HG02981 (cell line): Measurements from ENCODE around the gene DBP.

Experiments
- ATAC-seq: cut with Tn5 transposase; IDR thresholded peaks from one replicate; pipeline ENCODE4 v1.9.1; 2021; ENCODE audit warnings: mild to moderate bottlenecking, moderate library complexity; ENCODE audit not compliant: unreplicated experiment

Gene DBP

GRCh38 chr19:48613852-48614435, 23.2 kb downstream of the DBP start:
- no peak for ATAC-seq

DNA sequence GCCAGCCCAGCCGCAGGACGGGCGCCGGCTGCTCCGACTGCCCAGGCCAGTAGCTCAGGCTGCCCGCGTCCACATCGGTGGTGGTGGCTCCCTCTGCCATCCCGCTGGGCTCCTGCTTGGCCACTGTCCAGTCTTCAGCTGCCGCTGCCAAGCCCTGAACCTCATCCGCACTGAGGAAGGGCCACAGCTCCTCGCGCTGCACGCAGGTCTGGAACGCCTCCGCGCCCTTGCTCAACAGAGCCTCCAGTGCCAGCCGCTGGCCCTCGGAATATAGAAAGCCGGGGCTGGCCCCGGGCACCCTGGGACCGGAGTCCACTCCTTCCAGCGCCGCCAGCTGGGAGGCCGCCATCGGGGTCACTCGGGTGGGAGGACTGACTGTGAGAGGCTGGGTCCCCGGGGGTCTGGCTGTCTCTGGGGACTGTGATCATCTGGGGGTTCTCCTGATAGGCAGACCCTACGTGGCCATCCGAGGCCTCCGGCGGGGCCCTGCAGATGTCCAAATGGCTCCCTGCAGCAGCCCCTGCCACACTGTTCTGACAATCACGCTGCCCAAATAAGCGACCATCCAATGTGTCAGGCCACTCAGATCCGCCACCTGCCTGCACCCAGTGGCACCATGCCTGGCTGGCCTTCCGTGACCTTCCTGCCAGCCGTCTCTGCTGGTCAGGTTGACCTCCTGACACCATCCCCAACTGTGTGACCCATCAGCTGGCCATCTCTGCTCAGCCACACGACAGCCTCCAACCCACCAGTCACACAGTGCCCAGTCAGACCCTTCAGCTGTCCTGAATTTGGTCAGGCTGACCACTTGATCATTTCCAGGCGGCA, 23.9 kb downstream of the DBP start:
- ATAC-seq = no peak

DNA sequence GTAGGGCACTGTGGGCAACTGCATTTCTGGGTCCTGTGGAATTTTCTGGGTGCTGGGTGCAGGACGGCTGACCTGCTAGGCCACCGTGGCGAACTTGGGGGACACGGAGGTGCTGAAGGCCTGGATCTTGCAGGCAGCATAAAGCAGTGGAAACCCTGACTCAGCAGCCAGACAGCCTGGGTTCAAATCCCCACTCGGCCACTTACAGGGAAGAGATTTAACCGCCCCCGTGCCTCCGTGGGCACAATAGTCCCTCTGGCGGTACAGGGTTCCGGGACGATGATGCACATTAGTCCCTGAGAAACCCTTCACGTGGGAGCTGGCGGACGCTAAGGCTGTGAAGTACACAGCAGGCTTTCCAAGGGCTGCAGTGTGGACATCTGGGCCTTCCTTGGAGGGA, 25.3 kb downstream of the DBP start:
- ATAC-seq = no peak

- no peak for ATAC-seq
Observed at GRCh38 chr19:48609571-48610108, 27.5 kb downstream of the DBP start.

- peak; percentile 60 for ATAC-seq
Observed at GRCh38 chr19:48608798-48609263, 28.3 kb downstream of the DBP start.

- ATAC-seq = no peak
Observed at GRCh38 chr19:48607359-48607755, 29.8 kb downstream of the DBP start.

- no peak for ATAC-seq
Observed at GRCh38 chr19:48606463-48607358, 30.5 kb downstream of the DBP start, which contains the start of gene SPACA4. SPACA4 (plus strand) TSS chr19:48606742; CDS start chr19:48606979, 237 bp downstream.

GRCh38 chr19:48603850-48604249, 33.3 kb downstream of the DBP start:
- ATAC-seq = no peak

DNA sequence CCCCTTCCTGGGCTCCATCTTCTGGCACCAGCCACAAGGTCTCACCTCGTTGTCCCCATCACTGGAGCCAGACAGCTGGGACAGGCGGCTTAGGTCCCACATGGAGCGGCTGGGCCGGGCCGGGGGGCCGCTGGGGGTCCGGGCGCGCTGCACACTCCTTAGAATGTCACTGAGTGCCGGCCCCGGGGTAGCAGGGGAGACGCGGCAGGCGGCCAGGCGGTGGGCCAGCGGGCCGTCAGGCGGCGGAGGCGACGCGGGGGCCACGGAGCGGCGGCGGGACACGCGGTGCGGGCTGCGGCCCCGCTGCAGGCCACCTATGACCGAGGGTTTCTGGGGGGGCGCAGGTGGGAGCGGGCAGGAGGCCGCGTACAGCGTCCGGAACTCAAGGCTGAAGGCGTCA, 33.7 kb downstream of the DBP start:
- no peak for ATAC-seq

DNA sequence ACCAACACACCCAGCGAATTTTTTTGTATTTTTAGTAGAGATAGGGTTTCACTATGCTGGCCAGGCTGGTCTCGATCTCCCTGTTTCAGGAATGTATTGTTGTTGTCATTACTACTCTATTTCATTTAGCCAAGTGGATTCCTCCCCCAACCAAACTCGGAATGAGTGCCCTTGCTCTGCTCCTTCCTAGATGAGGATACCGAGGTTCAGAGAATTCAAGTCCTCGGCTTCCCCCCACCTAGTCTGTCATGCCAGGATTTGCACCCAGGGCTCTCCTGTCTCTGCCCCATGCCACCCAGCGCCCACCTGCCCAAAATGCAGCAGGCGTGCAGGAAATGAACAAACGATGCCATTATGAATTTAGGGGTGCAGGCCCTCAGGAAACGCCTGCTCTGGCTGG, 34.2 kb downstream of the DBP start:
- no peak for ATAC-seq

DNA sequence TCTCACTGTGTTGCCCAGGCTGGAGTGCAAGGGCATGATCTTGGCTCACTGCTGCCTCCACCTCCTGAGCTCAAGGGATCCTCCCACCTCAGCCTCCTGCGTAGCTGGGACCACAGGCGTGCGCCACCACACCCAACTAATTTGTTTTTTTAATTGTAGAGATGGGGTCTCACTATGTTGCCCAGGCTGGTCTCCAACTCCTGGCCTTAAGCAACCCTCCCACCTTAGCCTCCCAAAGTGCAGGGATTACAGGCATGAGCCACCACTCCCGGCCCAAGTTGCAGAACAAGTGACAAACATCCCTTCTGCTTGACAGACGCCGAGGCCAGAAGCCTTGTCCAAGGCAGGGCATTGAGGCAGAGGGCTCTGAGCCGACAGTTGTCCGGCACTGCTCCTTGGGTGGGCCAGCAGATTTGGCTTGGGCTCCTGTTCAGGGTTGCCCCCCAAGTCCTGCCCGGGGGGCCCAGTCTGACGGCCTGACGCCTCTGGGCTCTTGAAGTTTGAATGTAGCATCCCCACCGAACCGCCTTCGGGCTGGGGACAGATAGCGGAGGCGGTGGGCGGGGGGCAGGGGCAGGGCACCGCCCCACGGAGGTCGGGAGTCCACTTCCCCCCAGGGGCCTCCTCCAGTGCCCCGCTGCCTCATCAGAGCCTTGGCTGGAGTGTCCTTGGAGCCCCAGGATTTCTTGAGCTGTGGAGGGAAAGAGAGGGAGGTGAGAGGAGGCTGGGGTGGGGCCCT, 36.3 kb downstream of the DBP start:
- ATAC-seq = no peak

DNA sequence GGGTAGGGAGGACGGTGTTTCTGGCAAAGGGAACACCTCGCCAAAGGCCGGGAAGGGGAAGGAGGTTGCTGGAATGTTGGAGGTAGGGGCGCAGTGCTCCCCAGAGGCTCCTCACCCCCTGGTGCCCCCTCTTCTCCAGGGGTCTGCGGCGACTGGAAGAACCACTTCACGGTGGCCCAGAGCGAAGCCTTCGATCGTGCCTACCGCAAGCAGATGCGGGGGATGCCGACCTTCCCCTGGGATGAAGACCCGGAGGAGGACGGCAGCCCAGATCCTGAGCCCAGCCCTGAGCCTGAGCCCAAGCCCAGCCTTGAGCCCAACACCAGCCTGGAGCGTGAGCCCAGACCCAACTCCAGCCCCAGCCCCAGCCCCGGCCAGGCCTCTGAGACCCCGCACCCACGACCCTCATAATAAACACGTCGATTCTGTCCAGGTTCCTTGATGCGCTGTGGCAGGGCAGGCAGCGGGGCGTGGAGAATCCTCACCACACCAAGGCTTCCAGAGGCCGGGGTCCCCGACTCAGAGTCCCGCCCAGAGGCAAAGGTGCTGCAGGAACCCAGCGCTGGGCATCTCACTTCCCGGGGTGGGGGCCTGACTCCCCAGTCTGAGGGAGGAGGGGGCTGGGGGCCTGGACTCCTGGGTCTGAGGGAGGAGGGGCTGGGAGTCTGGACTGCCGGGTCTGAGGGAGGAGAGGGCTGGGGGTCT, 38.0 kb downstream of the DBP start:
- no peak for ATAC-seq

DNA sequence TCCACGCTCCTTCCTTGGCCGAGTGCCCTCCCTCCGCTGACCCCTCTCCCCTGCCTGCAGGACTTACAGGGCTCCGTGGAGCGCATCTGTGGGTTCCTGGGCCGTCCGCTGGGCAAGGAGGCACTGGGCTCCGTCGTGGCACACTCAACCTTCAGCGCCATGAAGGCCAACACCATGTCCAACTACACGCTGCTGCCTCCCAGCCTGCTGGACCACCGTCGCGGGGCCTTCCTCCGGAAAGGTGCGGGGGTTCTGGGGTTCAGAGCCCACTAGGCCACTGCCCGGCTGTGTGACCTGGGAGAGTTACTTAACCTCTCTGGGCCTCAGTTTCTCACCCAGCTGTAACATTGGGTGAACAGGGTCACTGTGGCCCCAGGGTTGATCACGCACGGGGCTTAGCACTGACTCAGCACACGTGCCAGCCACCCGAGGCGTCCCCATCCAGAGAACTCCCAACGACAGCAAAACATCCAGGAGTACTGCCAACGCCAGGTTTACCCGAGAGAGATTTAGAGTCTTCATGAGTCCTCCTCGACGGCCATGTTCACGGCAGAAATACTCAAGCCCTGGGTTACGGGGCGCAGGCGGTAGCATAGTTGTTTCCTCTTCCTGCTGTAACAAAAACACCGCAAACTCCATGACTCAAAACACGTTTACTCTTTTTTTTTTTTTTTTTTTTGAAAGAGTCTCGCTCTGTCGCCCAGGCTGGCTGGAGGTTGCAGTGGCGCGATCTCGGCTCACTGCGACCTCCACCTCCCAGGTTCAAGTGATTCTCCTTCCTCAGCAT, 40.3 kb downstream of the DBP start:
- no peak for ATAC-seq

GRCh38 chr19:48596237-48596636, 40.9 kb downstream of the DBP start:
- no peak for ATAC-seq

DNA sequence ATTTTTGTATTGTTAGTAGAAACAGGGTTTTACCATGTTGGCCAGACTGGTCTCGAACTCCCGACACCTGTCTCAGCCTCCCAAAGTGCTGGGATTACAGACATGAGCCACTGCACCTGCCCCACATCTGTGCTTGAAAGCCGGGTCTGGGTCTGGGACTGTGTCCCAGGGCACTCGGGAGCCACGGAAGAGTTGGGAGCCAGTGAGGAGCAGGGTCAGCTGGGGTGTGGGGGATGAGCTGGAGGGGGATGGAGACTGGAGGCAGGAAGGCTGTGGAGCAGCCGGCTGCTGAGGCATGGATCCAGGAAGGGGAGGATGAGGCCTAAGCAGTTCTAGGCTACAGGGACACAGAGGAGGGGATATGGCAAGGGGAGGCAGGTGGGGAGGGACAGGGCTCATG, 41.3 kb downstream of the DBP start:
- ATAC-seq = no peak

GRCh38 chr19:48595171-48595570, 42.0 kb downstream of the DBP start:
- ATAC-seq = no peak

GRCh38 chr19:48591021-48591420, 46.2 kb downstream of the DBP start:
- ATAC-seq = no peak

DNA sequence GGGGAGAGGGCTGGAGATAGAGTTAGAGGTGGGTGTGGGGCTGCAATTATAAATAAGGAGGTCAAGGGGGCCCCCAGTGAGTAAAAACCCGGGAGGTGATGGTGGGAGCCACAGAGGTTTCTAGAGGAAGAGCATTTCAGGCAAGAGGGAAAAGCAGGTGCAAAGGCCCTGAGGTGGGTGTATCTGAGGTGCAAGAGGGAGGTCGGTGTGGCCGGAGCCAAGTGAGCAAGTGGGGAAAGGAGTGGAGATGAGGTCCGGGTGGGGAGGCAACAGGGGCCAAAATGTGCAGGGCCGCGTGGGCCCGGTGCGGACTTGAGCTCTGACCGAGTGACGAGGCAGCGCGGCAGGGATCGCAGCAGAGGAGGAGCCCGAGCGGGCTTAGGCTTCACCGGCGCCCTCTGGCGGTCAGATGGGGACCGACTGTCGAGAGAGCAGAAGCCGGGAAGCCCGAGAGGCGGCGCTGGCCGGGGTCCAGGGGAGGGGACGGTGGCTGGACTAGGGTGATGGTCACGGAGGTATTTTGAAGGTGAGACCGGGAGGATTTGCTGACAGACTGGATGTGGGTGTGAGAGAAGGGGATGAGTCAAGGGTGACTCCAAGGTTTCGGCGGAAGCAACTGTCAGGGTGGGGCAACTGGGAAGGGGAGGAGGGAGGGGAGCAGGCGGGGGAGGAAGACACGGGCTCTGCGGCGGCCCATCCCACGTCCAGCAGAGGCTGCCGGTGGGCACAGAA, 48.3 kb downstream of the DBP start:
- ATAC-seq = no peak
